Measurements from ENCODE around the gene KYAT1. TPM values are rescaled to one million over a fixed set of nuclear protein-coding genes. Genes with fewer than 3 reads are reported as not detected.

KYAT1 gene
- total and polyA plus RNA-seq, 2 of the 8 experiments (the other 6 are each of a cell fraction or from before 2014, with no cell fraction given): 30.4 to 42.2 TPM

DNA sequence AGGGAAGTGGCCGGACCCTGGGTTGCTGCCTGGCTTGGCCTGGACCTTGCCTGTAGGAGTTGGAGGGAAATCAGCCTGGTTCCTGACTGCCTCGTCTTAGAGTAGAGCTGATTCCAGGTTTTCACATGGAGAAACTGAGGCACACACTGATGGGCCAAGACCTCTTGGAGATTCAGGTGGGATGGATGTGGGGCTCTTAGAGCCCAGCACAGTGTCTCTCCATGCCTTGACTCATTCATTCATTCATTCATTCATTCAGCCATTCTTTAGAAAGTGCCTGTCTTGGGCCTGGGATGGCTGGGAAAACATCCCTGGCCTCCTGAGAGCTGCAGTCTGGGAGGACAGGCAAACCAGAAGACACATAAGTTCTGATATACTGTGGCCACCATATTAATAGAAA, 2.4 kb upstream of the KYAT1 start (continued):
- TF ChIP-seq GTF2F1 (IDR thresholded peaks at IDR 0.05; ENCODE audit: borderline replicate concordance, low read depth, low read length) (no peak), CREB1 (IDR thresholded peaks at IDR 0.05) (no peak)

Data from H1 (cell line).